GM12892 (cell line): ENCODE data around the gene EGFL7.

Experiments
- POLR2A ChIP-seq: IDR thresholded peaks from 2 replicates; pipeline ENCODE4 v1.6.1; 2011; ENCODE audit warnings: low read depth, low read length, control low read depth
- POLR2AphosphoS5 ChIP-seq: IDR thresholded peaks from 2 replicates; pipeline ENCODE4 v1.6.1; 2011; ENCODE audit warnings: low read depth, low read length, control low read depth
- TAF1 ChIP-seq: IDR thresholded peaks from 2 replicates; pipeline ENCODE4 v1.6.1; 2011; ENCODE audit warnings: low read depth, mild to moderate bottlenecking, control low read depth, low read length, borderline replicate concordance

- TF ChIP-seq POLR2A (no peak), POLR2AphosphoS5 (no peak), TAF1 (no peak)
These were observed 56.6 kb downstream of the EGFL7 start for GRCh38 chr9:136719195-136719880.
